HG03025 (cell line): Measurements from ENCODE around the gene MTCH1.
"Not testable (repeated sequence)": the region's sequence is repeated elsewhere in the genome, so short reads cannot be mapped to it uniquely, and the experiment has no call there.

Source experiments
- ATAC-seq: cut with Tn5 transposase; IDR thresholded peaks from one replicate; pipeline ENCODE4 v1.9.1; 2021; ENCODE audit warnings: mild to moderate bottlenecking, moderate library complexity; ENCODE audit not compliant: unreplicated experiment, low FRiP score

The MTCH1 gene

DNA sequence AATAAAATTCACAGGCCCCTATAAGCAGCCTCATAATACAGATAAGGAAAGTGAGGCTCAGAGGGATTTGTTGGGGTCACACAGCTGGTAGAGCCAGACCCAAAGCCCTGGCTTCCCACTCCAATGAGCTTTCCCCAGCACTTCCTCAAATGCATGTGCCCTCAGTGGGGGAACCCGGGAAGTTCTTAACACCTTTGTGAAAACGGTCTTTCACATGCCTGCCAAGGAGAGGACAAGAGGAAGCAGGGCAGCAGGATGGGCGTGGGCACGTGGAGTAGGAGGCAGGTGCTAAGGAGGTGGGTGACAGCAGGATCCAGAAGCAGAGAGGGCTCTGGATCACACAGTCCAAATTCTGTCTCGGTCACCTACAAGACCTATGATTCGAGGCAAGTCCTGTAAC is 30.9 kb downstream of the MTCH1 start:
- ATAC-seq: no peak

DNA sequence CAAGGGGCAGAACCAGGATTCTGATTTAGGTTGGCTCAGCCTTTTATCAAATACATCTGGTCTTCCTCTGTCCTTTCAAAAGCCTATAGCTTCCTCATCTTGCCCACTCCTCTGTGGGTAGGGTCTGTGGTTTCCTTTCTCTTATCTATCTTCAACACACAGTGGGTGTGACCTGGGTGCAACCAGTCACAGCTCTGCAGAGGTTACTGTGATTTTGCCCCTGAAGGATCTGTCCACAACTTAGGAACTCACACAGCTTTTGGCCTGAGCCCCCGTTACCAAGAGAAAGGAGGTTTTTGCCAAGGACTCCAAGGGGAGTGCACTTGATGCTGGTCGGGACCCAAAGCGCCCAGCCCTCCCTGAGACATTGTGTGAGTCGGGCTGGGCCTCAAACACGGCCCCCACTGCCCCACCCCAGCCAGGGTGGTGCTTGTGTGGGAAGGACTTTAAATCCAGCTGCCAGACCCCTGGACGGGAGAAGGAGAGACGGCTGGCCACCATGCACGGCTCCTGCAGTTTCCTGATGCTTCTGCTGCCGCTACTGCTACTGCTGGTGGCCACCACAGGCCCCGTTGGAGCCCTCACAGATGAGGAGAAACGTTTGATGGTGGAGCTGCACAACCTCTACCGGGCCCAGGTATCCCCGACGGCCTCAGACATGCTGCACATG is 31.6 kb downstream of the MTCH1 start, which contains the start of gene PI16:
TSS of gene PI16 (plus strand) at position 477 of the 670 bp plus-strand sequence. CDS start at position 500, 23 bp downstream.
- ATAC-seq: no peak

DNA sequence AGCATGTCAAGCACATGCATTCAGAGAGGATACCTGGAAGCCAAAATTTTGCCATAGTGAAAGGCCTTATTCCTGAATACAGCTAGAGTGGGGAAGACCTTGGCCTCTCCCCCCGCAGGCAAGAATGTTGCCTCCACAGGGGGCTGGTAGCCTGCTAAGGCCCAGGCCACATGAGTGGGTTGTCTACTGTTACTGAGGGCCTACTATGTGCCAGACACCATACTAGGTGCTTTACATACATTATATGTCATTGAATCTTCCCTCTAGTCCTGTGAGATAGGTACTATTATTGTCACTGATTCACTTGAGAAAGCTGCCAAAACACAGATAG is 32.1 kb downstream of the MTCH1 start:
- no peak for ATAC-seq

DNA sequence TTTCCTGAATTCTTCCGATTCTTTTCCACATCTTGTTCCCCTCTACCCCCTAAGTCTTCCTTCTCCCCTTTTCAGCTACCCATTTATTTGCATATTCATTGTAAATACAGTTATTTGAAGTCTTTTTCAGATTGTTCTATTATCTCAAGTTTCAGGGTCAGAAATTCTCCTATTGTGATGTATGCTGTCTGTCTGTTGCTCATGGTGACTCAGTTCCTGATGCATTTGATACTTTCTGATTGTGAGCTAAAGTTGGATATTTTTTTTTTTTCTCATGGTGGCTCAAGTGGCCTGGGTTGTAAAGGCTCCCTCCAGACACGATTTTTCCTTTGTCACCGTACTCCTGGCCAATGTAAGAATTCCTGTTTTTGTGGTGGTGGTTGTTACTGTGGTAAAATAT is 36.4 kb downstream of the MTCH1 start:
- ATAC-seq: no peak

DNA sequence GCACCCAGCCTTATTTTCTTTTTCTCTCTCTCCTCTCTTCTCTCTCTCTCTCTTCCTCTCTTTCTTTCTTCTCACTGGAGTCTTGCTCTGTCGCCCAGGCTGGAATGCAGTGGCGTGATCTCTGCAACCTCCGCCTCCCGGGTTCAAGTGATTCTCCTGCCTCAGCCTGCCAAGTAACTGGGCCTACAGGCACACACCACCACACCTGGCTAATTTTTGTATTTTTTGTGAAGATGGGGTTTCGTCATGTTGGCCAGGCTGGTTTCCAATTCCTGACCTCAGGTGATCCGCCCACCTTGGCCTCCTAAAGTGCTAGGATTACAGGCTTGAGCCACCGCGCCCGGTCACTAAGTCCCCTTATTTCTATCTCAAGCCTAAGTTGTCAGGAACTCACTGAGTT is 36.9 kb downstream of the MTCH1 start:
- not testable (repeated sequence) for ATAC-seq

DNA sequence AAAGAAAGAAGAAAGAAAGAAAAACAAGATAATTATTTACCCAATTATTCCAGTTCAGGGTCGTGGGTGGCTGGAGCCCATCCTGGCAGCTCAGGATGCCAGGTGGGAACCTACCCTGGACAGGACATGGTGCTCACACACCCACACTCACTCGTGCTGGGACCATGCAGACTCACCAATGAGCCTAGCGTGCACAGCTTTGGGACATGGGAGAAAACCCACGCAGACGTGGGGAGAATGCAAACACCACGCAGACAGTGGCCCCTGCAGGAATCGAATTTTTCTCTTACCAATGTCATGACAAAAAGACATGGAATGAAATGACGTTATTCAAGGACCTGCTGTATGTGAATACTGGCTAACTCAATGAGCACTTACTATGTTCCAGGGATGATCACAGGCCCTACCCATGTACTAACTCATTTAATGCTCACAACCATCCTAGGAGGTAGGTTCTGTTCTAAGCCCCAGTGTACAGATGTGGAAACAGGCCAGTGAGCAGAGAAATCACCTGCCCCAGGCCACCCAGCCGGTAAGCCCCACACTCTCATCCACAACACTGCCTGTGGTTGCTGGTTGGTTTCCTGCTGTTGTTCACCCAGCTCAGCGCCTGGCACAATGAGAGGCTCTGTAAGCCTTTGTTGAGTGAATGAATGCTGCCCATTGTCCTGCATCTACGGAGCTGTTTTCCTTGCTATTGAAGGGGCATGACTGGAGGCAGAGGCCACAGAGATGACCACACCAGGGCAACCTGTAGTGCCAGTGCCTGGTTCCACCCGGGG is 38.2 kb downstream of the MTCH1 start:
- ATAC-seq: no peak

DNA sequence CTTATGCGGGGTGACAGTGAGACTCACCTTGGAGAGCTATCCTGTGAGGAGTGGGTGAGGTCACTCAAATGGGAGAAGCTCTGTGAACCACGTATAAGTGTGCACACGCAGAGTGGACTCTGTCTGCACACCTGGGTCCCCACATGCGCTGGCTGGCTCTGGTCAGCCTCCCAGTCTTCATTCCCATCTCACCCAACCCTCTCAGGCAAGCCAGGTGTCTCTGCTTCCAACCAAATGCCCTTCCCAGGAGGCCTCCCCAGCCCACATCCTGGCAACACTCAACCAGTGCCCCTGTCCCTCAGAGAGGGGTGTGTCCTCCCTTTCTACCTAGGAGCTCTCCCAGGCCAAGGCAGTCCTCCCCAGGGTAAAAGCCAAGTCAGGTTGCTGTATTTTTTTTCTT is 39.5 kb downstream of the MTCH1 start:
- ATAC-seq: no peak

DNA sequence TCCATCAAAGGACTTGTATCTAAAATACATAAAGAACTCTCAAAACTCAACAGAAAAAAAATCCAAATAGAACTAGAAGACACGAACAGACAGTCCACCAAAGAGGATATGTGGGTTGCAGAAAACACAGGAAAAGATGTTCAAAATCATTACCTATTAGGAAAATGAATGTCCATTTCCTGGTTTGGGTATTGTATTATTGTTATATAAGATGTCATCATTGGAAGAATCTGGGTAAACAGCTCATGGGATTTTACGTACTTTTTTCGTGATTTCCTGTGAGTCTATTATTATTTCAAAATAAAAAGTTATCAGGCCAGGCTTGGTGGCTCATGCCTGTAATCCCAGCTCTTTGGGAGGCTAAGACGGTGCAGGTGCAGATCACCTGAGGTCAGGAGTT is 40.7 kb downstream of the MTCH1 start:
- ATAC-seq: no peak

DNA sequence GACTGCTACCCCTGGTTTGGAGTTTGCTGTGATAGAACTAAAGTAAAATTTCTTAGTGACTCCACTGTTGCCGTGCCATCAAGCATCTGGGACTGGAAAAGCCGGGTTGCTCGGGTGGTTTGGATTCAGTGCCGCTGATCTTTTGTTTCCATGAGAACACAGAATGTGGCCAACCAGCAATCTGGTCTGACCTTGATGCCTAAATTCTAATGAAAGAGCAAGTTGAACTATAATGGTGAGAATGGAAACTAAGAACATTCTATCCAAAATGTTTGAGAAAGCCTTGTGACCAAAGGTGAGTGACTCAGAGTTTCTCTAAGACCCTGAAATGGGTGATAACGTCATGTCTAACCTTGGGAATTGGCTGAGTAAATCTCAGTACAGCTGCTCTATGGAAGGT is 41.3 kb downstream of the MTCH1 start:
- ATAC-seq: no peak

DNA sequence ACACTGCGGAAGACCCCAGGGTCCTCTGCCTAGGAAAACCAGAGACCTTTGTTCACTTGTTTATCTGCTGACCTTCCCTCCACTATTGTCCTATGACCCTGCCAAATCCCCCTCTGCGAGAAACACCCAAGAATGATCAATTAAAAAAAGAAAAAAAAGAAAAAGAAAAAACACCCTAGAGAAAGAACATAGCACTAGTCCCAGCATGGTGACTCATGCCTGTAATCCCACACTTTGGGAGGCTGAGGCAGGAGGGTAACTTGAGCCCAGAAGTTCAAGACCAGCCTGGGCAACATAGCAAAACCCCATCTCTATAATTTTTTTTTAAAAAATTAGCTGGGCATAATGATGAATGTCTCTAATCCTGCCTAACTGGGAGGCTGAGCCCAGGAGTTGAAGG is 43.7 kb downstream of the MTCH1 start:
- not testable (repeated sequence) for ATAC-seq

DNA sequence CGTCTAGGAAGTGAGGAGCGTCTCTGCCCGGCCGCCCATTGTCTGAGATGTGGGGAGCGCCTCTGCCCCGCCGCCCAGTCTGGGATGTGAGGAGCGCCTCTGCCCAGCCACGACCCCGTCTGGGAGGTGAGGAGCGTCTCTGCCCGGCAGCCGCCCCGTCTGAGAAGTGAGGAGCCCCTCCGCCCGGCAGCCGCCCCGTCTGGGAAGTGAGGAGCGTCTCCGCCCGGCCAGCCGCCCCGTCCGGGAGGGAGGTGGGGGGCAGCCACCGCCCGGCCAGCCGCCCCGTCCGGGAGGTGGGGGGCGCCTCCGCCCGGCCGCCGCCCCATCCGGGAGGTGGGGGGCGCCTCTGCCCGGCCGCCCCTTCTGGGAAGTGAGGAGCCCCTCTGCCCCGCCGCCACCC is 44.4 kb downstream of the MTCH1 start:
- not testable (repeated sequence) for ATAC-seq

DNA sequence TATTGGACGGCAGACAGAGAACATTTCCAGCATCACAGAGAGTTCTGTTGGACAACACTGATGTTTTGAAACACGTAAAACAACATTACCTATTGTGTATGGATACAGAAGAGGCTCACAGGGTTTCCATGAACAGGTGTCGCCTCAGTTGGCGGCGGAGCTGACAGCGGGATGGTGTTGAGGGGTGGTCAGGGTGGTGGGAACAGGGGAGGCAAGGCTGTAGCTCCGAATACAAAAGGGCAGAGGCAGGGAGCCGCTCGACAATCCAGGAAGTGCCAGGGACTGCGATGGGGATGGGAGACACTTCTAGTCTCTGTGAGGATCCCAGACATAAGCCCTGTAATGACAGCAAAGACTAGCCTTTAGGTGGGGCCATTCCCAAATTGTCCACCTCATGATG is 46.0 kb downstream of the MTCH1 start:
- no peak for ATAC-seq

DNA sequence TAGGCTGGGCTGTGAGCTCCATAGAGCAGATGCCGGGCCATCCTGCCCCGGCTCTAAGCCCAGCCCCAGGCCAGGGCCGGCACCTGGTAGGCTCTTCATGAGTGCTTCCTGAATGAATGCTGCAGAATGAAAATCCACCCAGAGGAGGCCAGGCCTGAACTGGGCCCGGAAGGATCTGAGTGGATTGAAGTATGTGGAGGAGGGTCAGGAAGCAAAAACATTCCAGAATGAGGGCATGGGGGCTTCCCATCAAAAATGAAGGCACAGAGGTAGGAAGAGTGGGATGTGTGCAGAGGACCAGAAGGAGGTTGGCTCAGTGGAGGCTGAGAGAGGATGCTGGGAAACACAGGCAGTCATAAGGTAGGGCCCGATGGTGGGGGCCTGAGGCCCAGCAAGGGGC is 47.0 kb downstream of the MTCH1 start:
- not testable (repeated sequence) for ATAC-seq

DNA sequence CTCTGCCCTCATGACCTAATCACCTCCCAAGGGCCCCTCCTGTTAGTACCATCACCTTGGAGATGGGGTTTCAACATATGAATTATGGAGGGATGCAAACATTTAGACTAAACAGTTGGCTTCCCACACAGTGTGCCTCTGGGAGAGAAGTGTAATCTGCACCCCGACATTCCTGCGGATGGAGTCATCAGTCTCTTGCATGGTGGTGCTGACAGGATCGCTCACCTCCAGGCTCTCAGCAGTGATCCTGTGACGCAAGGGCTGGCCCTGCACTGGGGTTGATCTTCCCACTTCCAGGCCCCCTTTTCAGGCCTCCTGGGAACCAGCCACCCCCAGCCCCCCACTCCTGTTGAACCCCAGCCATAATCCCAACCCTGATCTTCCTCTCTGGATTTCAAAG is 47.5 kb downstream of the MTCH1 start:
- no peak for ATAC-seq

DNA sequence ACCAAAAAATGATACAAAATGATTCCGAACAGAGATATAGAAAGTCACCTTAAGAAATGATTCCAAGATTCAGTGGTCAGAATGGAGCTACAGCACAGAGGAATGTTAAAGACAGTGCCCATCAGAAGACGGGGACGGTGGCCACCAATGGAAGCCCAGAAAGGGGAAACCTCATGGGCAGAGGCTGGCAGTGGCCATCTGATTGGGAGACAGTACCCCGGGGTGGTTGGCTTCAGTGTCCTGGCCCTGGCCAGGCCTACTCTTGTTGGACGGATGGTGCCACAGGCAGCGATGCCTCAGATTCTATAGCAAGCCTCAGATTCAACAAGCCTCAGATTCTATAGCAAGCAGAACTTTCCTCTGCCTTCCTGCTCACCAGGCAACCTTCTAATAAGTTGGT is 48.1 kb downstream of the MTCH1 start:
- no peak for ATAC-seq

DNA sequence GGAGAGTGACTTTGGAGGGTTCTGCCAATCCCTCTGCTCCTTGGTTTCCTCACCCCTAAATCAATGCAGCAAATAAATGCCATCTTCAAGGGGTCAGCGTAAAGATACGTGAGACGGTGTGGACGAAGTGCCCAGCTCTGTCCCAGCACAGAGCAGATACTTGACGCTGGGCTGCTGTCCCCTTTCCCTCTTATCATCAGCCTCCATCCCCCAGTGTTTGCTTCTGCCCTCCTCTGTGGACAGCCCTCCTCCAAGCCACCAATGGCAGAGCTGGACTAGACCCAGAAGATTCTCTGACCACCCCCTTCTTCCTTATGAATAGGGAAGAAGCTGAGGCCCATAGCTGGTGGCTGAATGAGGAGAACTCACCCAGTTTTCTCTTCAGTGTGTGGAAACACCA is 49.2 kb downstream of the MTCH1 start:
- no peak for ATAC-seq

DNA sequence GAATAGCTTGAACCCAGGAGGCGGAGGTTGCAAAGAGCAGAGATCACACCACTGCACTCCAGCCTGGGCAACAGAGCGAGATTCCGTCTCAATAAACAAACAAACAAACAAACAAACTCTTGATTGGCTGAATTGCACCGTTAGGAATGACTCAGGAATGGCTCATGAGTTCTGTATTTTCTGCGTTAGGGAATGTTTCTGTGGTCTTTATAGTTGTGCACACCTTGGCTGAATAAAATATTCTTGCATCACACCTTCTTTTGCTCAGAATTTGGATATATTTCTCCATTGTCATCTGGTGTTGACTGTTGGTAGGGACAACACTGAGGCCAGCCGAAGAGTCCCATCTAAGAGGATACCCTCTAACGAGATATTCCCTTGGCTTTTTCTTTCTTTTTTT is 51.1 kb downstream of the MTCH1 start:
- ATAC-seq: no peak

DNA sequence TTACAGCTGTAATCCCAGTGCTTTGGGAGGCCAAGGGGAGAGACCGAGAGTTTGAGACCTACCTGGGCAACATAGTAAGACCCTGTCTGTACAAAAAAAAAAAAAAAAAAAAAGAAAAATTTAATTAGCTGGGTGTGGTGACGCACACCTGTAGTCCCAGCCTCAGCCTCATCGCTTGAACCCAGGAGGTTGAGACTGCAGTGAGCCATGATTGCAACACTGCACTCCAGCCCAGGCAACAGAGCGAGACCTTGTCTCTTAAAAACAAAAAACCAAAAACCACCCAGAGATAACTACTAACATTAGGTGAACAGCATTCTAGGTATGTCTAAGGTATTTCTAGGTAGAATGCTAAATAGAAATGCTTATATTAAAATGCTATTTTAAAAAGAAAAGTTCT is 52.5 kb downstream of the MTCH1 start:
- ATAC-seq: no peak

DNA sequence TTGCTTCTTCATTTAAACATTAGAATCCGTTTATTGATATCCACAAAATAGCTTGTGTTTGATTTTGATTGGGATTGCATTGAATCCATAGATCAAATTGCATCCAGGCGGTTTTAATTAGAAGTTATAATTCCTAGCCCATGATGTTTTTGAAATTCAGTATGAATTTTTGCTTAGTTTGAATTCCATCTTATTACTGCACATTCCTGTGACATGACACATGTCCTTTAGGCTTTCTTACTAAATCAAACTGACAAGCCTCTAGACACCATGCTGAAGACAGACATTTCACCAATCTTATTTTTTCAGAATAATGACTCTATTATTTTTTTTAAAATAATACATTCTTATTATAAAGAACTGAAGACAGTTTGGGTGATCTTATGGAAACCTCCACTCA is 52.9 kb downstream of the MTCH1 start:
- no peak for ATAC-seq

DNA sequence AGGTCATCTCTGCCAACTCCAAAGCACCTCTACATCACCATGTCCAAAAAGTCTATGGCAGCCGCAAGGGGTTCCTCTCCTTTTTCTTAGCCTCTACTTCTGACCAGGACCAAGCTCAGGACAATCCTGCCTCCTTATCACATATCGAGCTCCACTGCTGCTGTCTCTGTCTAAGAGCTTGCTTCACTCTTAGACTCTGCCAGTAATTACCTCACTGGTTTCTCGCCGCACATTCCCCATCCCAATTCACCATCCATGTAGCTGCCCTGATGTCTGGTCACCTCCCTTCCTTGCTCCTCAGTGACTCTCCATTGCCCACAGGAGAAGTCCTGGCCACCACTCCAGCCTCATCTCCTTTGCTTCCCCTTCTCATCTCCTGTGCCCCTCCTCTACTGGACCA is 55.5 kb downstream of the MTCH1 start:
- ATAC-seq: no peak

DNA sequence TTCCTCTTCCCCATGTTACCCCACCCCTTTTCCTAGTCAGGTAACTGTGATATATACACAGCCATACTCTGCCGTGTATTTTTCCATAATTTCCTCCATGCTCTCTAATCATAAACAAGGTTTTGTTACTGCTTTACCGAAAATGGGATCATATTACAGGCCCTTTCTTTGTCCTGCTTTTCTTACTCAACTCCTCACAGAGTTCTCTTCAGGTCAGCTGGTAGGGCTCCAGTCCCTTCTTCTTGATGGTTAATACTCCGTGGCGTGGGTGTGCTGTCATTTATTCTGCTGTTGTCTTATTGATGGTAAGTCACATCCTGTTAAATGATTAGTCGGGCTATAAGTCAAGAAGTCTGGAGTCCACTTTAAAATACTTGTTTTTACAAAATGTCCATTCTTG is 56.4 kb downstream of the MTCH1 start:
- ATAC-seq: no peak

DNA sequence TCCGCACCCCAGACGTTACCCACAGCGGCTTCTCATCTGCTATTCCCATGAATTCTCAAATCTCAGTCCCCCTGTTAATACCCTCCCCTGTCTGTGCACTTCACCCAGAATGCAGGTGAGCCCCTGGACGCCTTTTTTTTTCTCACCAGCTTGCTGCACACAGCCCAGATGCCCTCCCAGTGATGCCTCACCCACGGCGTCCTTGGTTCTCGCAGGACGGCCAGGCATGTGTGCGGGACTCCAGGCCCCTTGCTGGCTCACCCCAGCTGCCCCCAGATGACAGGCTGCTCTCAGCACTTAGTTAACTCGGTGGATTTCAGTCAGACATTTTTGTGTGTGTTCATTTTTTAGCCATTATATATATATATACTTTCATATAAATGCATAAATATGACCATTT is 56.8 kb downstream of the MTCH1 start:
- no peak for ATAC-seq
